Neural progenitor cell (in vitro differentiated cells): Measurements from ENCODE around the gene FRMD8. TPM values are rescaled to one million over a fixed set of nuclear protein-coding genes. Genes with fewer than 3 reads are reported as not detected.
A peak's percentile ranks its signal among the peaks of the same experiment; 100 is the strongest.

Experiments
- DNase-seq: peaks from one replicate; pipeline ENCODE4 v3.0.0-alpha.2; 2016; ENCODE audit warnings: low spot score
- H2AFZ ChIP-seq: fragments of 200-600 bp; sonication (generic); replicated peaks from 2 replicates; pipeline ENCODE4 v1.6.1; 2016; ENCODE audit warnings: antibody characterized with exemption
- H3F3A ChIP-seq: fragments of 200-600 bp; sonication (generic); 2 replicates; pipeline ENCODE4 v1.6.1; 2016; ENCODE audit warnings: antibody characterized with exemption, low read depth
- H3K27ac ChIP-seq: fragments of 200-600 bp; sonication (generic); 2 replicates; pipeline ENCODE4 v1.5.1; 2016; ENCODE audit warnings: mild to moderate bottlenecking
- H3K27me3 ChIP-seq: fragments of 200-600 bp; sonication (generic); 2 replicates; pipeline ENCODE4 v1.6.1; 2016; ENCODE audit warnings: mild to moderate bottlenecking, moderate library complexity
- H3K36me3 ChIP-seq: fragments of 200-600 bp; sonication (generic); 2 replicates; pipeline ENCODE4 v1.5.1; 2016
- H3K4me1 ChIP-seq: fragments of 200-600 bp; sonication (generic); 2 replicates; pipeline ENCODE4 v1.6.1; 2016; ENCODE audit warnings: mixed run types
- H3K4me2 ChIP-seq: fragments of 200-600 bp; sonication (generic); 2 replicates; pipeline ENCODE4 v1.6.1; 2016
- H3K4me3 ChIP-seq: fragments of 200-600 bp; sonication (generic); 2 replicates; pipeline ENCODE4 v1.5.1; 2016
- H3K79me2 ChIP-seq: fragments of 200-600 bp; sonication (generic); 2 replicates; pipeline ENCODE4 v1.6.1; 2016; ENCODE audit warnings: low read depth
- H3K9ac ChIP-seq: fragments of 200-600 bp; sonication (generic); 2 replicates; pipeline ENCODE4 v1.6.1; 2016
- H3K9me3 ChIP-seq: fragments of 200-600 bp; sonication (generic); 2 replicates; pipeline ENCODE4 v1.5.1; 2016; ENCODE audit warnings: low read depth
- H4K20me1 ChIP-seq: fragments of 200-600 bp; sonication (generic); 2 replicates; pipeline ENCODE4 v1.6.1; 2016; ENCODE audit warnings: low read depth
- H3K27ac Mint-ChIP-seq: 3 replicates; pipeline ENCODE4 v1.8.0; 2021; ENCODE audit warnings: mixed read lengths
- H3K27me3 Mint-ChIP-seq: 2 replicates; pipeline ENCODE4 v1.8.0; 2022; ENCODE audit warnings: low read depth, mild to moderate bottlenecking, inconsistent platforms, moderate library complexity, mixed read lengths; ENCODE audit not compliant: insufficient read depth
- H3K36me3 Mint-ChIP-seq: 3 replicates; pipeline ENCODE4 v1.8.0; 2021; ENCODE audit warnings: mixed read lengths
- H3K4me1 Mint-ChIP-seq: 3 replicates; pipeline ENCODE4 v1.8.0; 2021; ENCODE audit warnings: mixed read lengths
- H3K4me3 Mint-ChIP-seq: 3 replicates; pipeline ENCODE4 v1.8.0; 2021; ENCODE audit warnings: mild to moderate bottlenecking, moderate library complexity, mixed read lengths
- H3K9me3 Mint-ChIP-seq: 3 replicates; pipeline ENCODE4 v1.8.0; 2020; ENCODE audit warnings: mixed read lengths
- CTCF ChIP-seq: fragments of 200-600 bp; sonication (generic); IDR thresholded peaks from 2 replicates; pipeline ENCODE4 v1.5.1; 2017; ENCODE audit warnings: antibody characterized with exemption, mild to moderate bottlenecking
- EZH2 ChIP-seq: fragments of 200-600 bp; sonication (generic); IDR thresholded peaks from 2 replicates; pipeline ENCODE4 v1.6.1; 2017; ENCODE audit warnings: antibody characterized with exemption, mild to moderate bottlenecking, moderate library complexity
- EZH2phosphoT487 ChIP-seq: fragments of 200-600 bp; sonication (generic); IDR thresholded peaks from 2 replicates; pipeline ENCODE4 v1.6.1; 2017; ENCODE audit warnings: antibody characterized with exemption
- total RNA-seq: library from RNA; depleted of rRNA; stranded (reverse); fragments of >200 nt; gene quantifications from 2 replicates; pipeline ENCODE4 v1.2.3, GENCODE V29; 2015; ENCODE audit warnings: low replicate concordance

Gene FRMD8
- total RNA-seq, 1 donor from 2014 or later = 5.8 TPM

- no peak overlapping the region for H3K27ac Mint-ChIP-seq
Measured at GRCh38 chr11:65414776-65415498, 28.5 kb downstream of the FRMD8 start.

GRCh38 chr11:65415499-65416340 is 29.3 kb downstream of the FRMD8 start:
- Histone ChIP-seq H3K9me3 (no peaks in the 10 kb centered on the region), H3K27ac (no peak overlapping the region), H3K79me2 (peaks cover 49% of the 10 kb centered on the region), H3K4me1 (peaks cover 34% of the 10 kb centered on the region), H4K20me1 (no peaks in the 10 kb centered on the region), H3K4me2 (peak overlapping the region; percentile 76), H3F3A (peaks cover 23% of the 10 kb centered on the region), H3K36me3 (no peaks in the 10 kb centered on the region), H3K9ac (no peak overlapping the region), H2AFZ (peak overlapping the region; percentile 91), H3K4me3 (peak overlapping the region; percentile 32), H3K27me3 (no peaks in the 10 kb centered on the region)
- Mint-ChIP-seq H3K4me3 (peak overlapping the region; percentile 70), H3K27ac (peak overlapping the region; percentile 91), H3K9me3 (no peaks in the 10 kb centered on the region), H3K36me3 (no peaks in the 10 kb centered on the region), H3K27me3 (peaks cover 8% of the 10 kb centered on the region), H3K4me1 (peaks cover 62% of the 10 kb centered on the region)
- peak; percentile 21 for DNase-seq
- TF ChIP-seq CTCF (no peak), EZH2phosphoT487 (no peak), EZH2 (no peak)

More at GRCh38 chr11:65414776-65415498, 28.5 kb downstream of the FRMD8 start:
- Histone ChIP-seq H3K79me2 (peaks cover 41% of the 10 kb centered on the region), H3K4me1 (peaks cover 26% of the 10 kb centered on the region), H3K27ac (no peak overlapping the region), H3K9me3 (no peaks in the 10 kb centered on the region), H3K9ac (no peak overlapping the region), H4K20me1 (no peaks in the 10 kb centered on the region), H3K4me3 (no peak overlapping the region), H3K4me2 (no peak overlapping the region), H3K36me3 (no peaks in the 10 kb centered on the region), H2AFZ (no peak overlapping the region), H3K27me3 (no peaks in the 10 kb centered on the region), H3F3A (peaks cover 23% of the 10 kb centered on the region)
- peaks cover 9% of the 10 kb centered on the region for H3K27me3 Mint-ChIP-seq
- DNase-seq = no peak
- no peaks in the 10 kb centered on the region for H3K9me3 Mint-ChIP-seq
- H3K36me3 Mint-ChIP-seq = no peaks in the 10 kb centered on the region
- TF ChIP-seq EZH2 (no peak), CTCF (no peak), EZH2phosphoT487 (no peak)
- H3K4me3 Mint-ChIP-seq = peak overlapping the region; percentile 70
- H3K4me1 Mint-ChIP-seq = peaks cover 56% of the 10 kb centered on the region

- Histone ChIP-seq H3K4me1 (peaks cover 41% of the 10 kb centered on the region), H3K9ac (no peak overlapping the region), H3K79me2 (peaks cover 56% of the 10 kb centered on the region), H2AFZ (peak overlapping the region; percentile 91), H3K4me2 (peak overlapping the region; percentile 76), H3K27me3 (no peaks in the 10 kb centered on the region), H3F3A (peaks cover 29% of the 10 kb centered on the region), H3K4me3 (peak overlapping the region; percentile 32), H3K9me3 (no peaks in the 10 kb centered on the region), H4K20me1 (no peaks in the 10 kb centered on the region), H3K36me3 (no peaks in the 10 kb centered on the region), H3K27ac (no peak overlapping the region)
- Mint-ChIP-seq H3K27me3 (peaks cover 8% of the 10 kb centered on the region), H3K36me3 (no peaks in the 10 kb centered on the region), H3K4me3 (peak overlapping the region; percentile 70), H3K9me3 (no peaks in the 10 kb centered on the region), H3K4me1 (peaks cover 68% of the 10 kb centered on the region), H3K27ac (peak overlapping the region; percentile 18)
- peak; percentile 91 for DNase-seq
- TF ChIP-seq CTCF (peak; percentile 98), EZH2 (no peak)
Measured at GRCh38 chr11:65416341-65416824, 29.9 kb downstream of the FRMD8 start.
